Ammon's horn (tissue), 1 donor: Measurements from ENCODE around the gene RBKS.

Experiments
- DNase-seq: peaks from one replicate; pipeline ENCODE4 v3.0.0-alpha.2; 2016; ENCODE audit warnings: low spot score

Gene RBKS

DNA sequence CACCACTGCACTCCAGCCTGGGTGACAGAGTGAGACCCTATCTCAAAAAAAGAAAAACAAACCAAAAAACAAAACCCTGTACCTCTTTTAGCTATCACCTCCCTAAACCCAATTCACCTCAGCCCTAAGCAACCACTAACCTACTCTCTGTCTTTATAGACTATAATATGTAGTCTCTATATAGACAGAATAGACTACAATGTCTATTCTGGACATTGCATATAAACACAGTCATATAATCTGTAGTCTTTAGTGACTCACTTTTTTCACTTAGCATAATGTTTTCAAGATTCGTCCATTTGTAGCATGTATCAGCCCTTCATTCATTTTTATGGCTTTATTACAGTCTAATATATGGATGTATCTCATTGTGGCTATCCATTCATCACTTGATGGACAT is 155.9 kb downstream of the RBKS start:
- DNase-seq, result no peak
